ENCODE results near the gene CGB7. TPM values are rescaled to one million over a fixed set of nuclear protein-coding genes. Genes with fewer than 3 reads are reported as not detected.

CGB7 gene
- total RNA-seq, 1 donor from 2014 or later, result 23.1 TPM

- Mint-ChIP-seq H3K9me3 (peaks cover 4% of the 10 kb centered on the region), H3K27me3 (ENCODE audit: low read depth) (peaks cover 49% of the 10 kb centered on the region)
- TF ChIP-seq CTCF (IDR thresholded peaks at IDR 0.05; ENCODE audit: unreplicated experiment), result no peak
Measured at GRCh38 chr19:49071860-49072547, 14.5 kb upstream of the CGB7 start.

GRCh38 chr19:49070416-49070815, 12.9 kb upstream of the CGB7 start:
- peaks cover 4% of the 10 kb centered on the region for H3K9me3 Mint-ChIP-seq
- peak overlapping the region; percentile 33 for H3K4me3 Mint-ChIP-seq
- TF ChIP-seq CTCF (IDR thresholded peaks at IDR 0.05; ENCODE audit: unreplicated experiment), result no peak
- no peak for DNase-seq (ENCODE audit: low spot score in 2 of 2, unreplicated experiment in 2 of 2)
- peaks cover 11% of the 10 kb centered on the region for H3K36me3 Mint-ChIP-seq
- no peak overlapping the region for H3K27ac Mint-ChIP-seq
- H3K27me3 Mint-ChIP-seq (ENCODE audit: low read depth), result peaks cover 49% of the 10 kb centered on the region
- H3K4me1 Mint-ChIP-seq, result peaks cover 38% of the 10 kb centered on the region

More at GRCh38 chr19:49071860-49072547, 14.5 kb upstream of the CGB7 start:
- no peak for DNase-seq (ENCODE audit: low spot score in 2 of 2, unreplicated experiment in 2 of 2)
- peak overlapping the region; percentile 43 for H3K4me3 Mint-ChIP-seq
- H3K36me3 Mint-ChIP-seq, result peaks cover 11% of the 10 kb centered on the region
- H3K27ac Mint-ChIP-seq, result no peak overlapping the region
- H3K4me1 Mint-ChIP-seq, result peaks cover 23% of the 10 kb centered on the region

GRCh38 chr19:49069026-49069425, 11.5 kb upstream of the CGB7 start:
- H3K27ac Mint-ChIP-seq, result no peak overlapping the region
- TF ChIP-seq CTCF (IDR thresholded peaks at IDR 0.05; ENCODE audit: unreplicated experiment), result no peak
- H3K9me3 Mint-ChIP-seq, result peaks cover 4% of the 10 kb centered on the region
- H3K36me3 Mint-ChIP-seq, result peaks cover 11% of the 10 kb centered on the region
- H3K4me1 Mint-ChIP-seq, result peaks cover 47% of the 10 kb centered on the region
- H3K4me3 Mint-ChIP-seq, result no peak overlapping the region
- DNase-seq (ENCODE audit: low spot score in 2 of 2, unreplicated experiment in 2 of 2), result no peak
- peaks cover 43% of the 10 kb centered on the region for H3K27me3 Mint-ChIP-seq (ENCODE audit: low read depth)

- Mint-ChIP-seq H3K27me3 (ENCODE audit: low read depth) (peaks cover 29% of the 10 kb centered on the region), H3K27ac (peak overlapping the region; percentile 88)
Measured at GRCh38 chr19:49067554-49067953, 10.0 kb upstream of the CGB7 start.

GRCh38 chr19:49065905-49066512, 8.5 kb upstream of the CGB7 start:
- Mint-ChIP-seq H3K27ac (peak overlapping the region; percentile 81), H3K36me3 (peaks cover 5% of the 10 kb centered on the region), H3K4me1 (peaks cover 46% of the 10 kb centered on the region), H3K9me3 (peaks cover 4% of the 10 kb centered on the region), H3K27me3 (ENCODE audit: low read depth) (peaks cover 18% of the 10 kb centered on the region), H3K4me3 (peak overlapping the region; percentile 31)
- DNase-seq (ENCODE audit: low spot score in 2 of 2, unreplicated experiment in 2 of 2), result no peak
- TF ChIP-seq CTCF (IDR thresholded peaks at IDR 0.05; ENCODE audit: unreplicated experiment), result no peak

More at GRCh38 chr19:49067554-49067953, 10.0 kb upstream of the CGB7 start:
- peaks cover 46% of the 10 kb centered on the region for H3K4me1 Mint-ChIP-seq
- no peak for DNase-seq (ENCODE audit: low spot score in 2 of 2, unreplicated experiment in 2 of 2)
- H3K36me3 Mint-ChIP-seq, result peaks cover 5% of the 10 kb centered on the region
- no peak for TF ChIP-seq CTCF (IDR thresholded peaks at IDR 0.05; ENCODE audit: unreplicated experiment)
- no peak overlapping the region for H3K4me3 Mint-ChIP-seq
- peaks cover 4% of the 10 kb centered on the region for H3K9me3 Mint-ChIP-seq
